ENCODE results near the gene LCP2. TPM values are rescaled to one million over a fixed set of nuclear protein-coding genes. Genes with fewer than 3 reads are reported as not detected.

The LCP2 gene
- total and polyA plus RNA-seq, 7 experiments from 2014 or later = 189 to 414 (median 295) TPM

GRCh38 chr5:170220191-170220590, 77.4 kb downstream of the LCP2 start:
- Mint-ChIP-seq H3K27me3 (peaks cover 0 to 10% (median 0%) of the 10 kb centered on the region in 5 donors), H3K9me3 (no peaks in the 10 kb centered on the region), H3K4me1 (peaks cover 0 to under 1% (median 0%) of the 10 kb centered on the region in 7 donors), H3K27ac (no peak overlapping the region), H3K36me3 (no peaks in the 10 kb centered on the region), H3K4me3 (no peak overlapping the region)
- intact Hi-C loops (cut with micrococcal nuclease) = no loop called here
- H3K36me3 ChIP-seq (ENCODE audit: control insufficient read depth in 2 of 3, insufficient read depth in 3 of 3, low read length in 3 of 3) = no peaks in the 10 kb centered on the region
- no peaks in the 10 kb centered on the region for H3K4me1 ChIP-seq (ENCODE audit: control insufficient read depth in 2 of 2, insufficient read depth in 2 of 2, low read length in 2 of 2)
- POLR2A ChIA-PET = no interaction called here
- ATAC-seq (no peak), DNase-seq (no peak)
- H3K27me3 ChIP-seq (ENCODE audit: control insufficient read depth in 2 of 2, insufficient read depth in 2 of 2, low read length in 2 of 2) = no peaks in the 10 kb centered on the region
- H3K27ac ChIP-seq (ENCODE audit: low read depth, low read length) = no peak overlapping the region
- CTCF ChIA-PET = interaction anchor here (1.5 to 11.4 kb wide), 2 partner anchors 119 to 213 kb away, joined by 3 to 177 read pairs; no protein-coding TSS in a partner anchor
- no peaks in the 10 kb centered on the region for H3K9me3 ChIP-seq (ENCODE audit: control insufficient read depth in 2 of 3, low read length in 3 of 3)
- H3K4me3 ChIP-seq (ENCODE audit: low read length) = no peak overlapping the region

GRCh38 chr5:170219615-170220014, 78.0 kb downstream of the LCP2 start:
- H3K27me3 Mint-ChIP-seq = peaks cover 0 to 10% (median 0%) of the 10 kb centered on the region in 5 donors
- Histone ChIP-seq H3K9me3 (ENCODE audit: control insufficient read depth in 2 of 3, low read length in 3 of 3) (no peaks in the 10 kb centered on the region), H3K27ac (ENCODE audit: low read depth, low read length) (no peak overlapping the region), H3K27me3 (ENCODE audit: control insufficient read depth in 2 of 2, insufficient read depth in 2 of 2, low read length in 2 of 2) (no peaks in the 10 kb centered on the region), H3K4me1 (ENCODE audit: control insufficient read depth in 2 of 2, insufficient read depth in 2 of 2, low read length in 2 of 2) (no peaks in the 10 kb centered on the region), H3K4me3 (ENCODE audit: low read length) (no peak overlapping the region), H3K36me3 (ENCODE audit: control insufficient read depth in 2 of 3, insufficient read depth in 3 of 3, low read length in 3 of 3) (no peaks in the 10 kb centered on the region)
- DNase-seq (no peak), ATAC-seq (no peak)
- no peak overlapping the region for H3K27ac Mint-ChIP-seq
- ChIA-PET POLR2A (no interaction called here), CTCF (interaction anchor here (1.5 to 11.4 kb wide), 2 partner anchors 120 to 214 kb away, joined by 3 to 177 read pairs; no protein-coding TSS in a partner anchor)
- H3K36me3 Mint-ChIP-seq = no peaks in the 10 kb centered on the region
- H3K9me3 Mint-ChIP-seq = no peaks in the 10 kb centered on the region
- no peaks in the 10 kb centered on the region for H3K4me1 Mint-ChIP-seq
- no peak overlapping the region for H3K4me3 Mint-ChIP-seq
- intact Hi-C loops (cut with micrococcal nuclease) = no loop called here

DNA sequence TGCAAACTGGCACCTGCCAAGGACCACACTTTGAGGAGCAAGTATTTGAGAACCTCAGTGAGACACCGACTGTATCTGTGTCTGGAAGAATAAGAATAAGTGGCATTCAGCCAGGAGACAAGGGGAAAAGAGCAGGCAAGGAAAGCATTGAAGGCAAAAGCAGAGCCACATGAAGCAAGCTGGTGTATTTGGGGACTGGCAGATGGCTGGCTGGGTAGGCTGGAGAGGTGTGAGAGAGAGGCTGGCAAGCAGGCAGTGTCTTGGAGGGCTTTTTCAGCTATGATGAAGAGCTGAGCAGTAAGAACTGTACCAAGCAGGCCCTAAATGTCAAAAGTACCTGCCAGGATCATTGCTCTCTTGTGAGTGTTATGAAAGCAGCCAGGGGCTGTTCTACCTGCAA, 78.9 kb downstream of the LCP2 start:
- H3K36me3 ChIP-seq (ENCODE audit: control insufficient read depth in 2 of 3, insufficient read depth in 3 of 3, low read length in 3 of 3) = no peaks in the 10 kb centered on the region
- no peak for DNase-seq
- ChIA-PET CTCF (interaction anchor here (1.5 kb wide), 1 partner anchor 215 kb away, joined by 3 read pairs; no protein-coding TSS in a partner anchor), POLR2A (no interaction called here)
- no peak overlapping the region for H3K27ac ChIP-seq (ENCODE audit: low read depth, low read length)
- intact Hi-C loops (cut with micrococcal nuclease) = no loop called here
- no peaks in the 10 kb centered on the region for H3K4me1 Mint-ChIP-seq
- no peaks in the 10 kb centered on the region for H3K9me3 ChIP-seq (ENCODE audit: control insufficient read depth in 2 of 3, low read length in 3 of 3)
- no peak overlapping the region for H3K4me3 Mint-ChIP-seq
- no peak overlapping the region for H3K27ac Mint-ChIP-seq
- H3K9me3 Mint-ChIP-seq = peaks cover 0 to 3% (median 0%) of the 10 kb centered on the region in 11 donors
- peaks cover 0 to 15% (median 0%) of the 10 kb centered on the region in 5 donors for H3K27me3 Mint-ChIP-seq
- no peak for ATAC-seq
- no peaks in the 10 kb centered on the region for H3K27me3 ChIP-seq (ENCODE audit: control insufficient read depth in 2 of 2, insufficient read depth in 2 of 2, low read length in 2 of 2)
- no peaks in the 10 kb centered on the region for H3K36me3 Mint-ChIP-seq
- H3K4me3 ChIP-seq (ENCODE audit: low read length) = no peak overlapping the region
- H3K4me1 ChIP-seq (ENCODE audit: control insufficient read depth in 2 of 2, insufficient read depth in 2 of 2, low read length in 2 of 2) = no peaks in the 10 kb centered on the region

DNA sequence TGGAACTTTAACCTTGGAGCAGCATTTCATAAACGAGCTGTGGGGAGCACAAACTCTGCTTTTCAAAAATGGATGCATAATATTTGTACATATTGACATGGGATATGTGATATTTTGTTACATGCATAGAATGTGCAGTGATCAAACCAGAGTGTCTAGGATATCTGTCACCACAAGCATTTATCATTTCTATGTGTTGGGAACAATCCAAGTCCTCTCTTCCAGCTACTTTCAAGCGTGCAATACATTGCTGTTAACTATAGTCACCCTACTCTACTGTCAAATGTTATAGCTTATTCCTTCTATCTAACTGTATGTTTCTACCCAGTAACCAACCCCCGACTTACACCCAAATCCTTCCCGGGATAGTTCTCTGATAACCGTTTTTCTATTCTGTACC, 79.7 kb downstream of the LCP2 start:
- no peaks in the 10 kb centered on the region for H3K4me1 ChIP-seq (ENCODE audit: control insufficient read depth in 2 of 2, insufficient read depth in 2 of 2, low read length in 2 of 2)
- DNase-seq (no peak), ATAC-seq (no peak)
- Mint-ChIP-seq H3K9me3 (peaks cover 0 to 3% (median 0%) of the 10 kb centered on the region in 11 donors), H3K27me3 (peaks cover 0 to 20% (median 0%) of the 10 kb centered on the region in 5 donors), H3K36me3 (no peaks in the 10 kb centered on the region), H3K4me1 (no peaks in the 10 kb centered on the region), H3K4me3 (no peak overlapping the region), H3K27ac (no peak overlapping the region)
- intact Hi-C loops (cut with micrococcal nuclease) = no loop called here
- no peaks in the 10 kb centered on the region for H3K36me3 ChIP-seq (ENCODE audit: control insufficient read depth in 2 of 3, insufficient read depth in 3 of 3, low read length in 3 of 3)
- no peak overlapping the region for H3K4me3 ChIP-seq (ENCODE audit: low read length)
- no peaks in the 10 kb centered on the region for H3K27me3 ChIP-seq (ENCODE audit: control insufficient read depth in 2 of 2, insufficient read depth in 2 of 2, low read length in 2 of 2)
- H3K27ac ChIP-seq (ENCODE audit: low read depth, low read length) = no peak overlapping the region
- CTCF ChIA-PET = interaction anchor here (0.9 to 1.4 kb wide), 3 partner anchors 8 to 154 kb away, joined by 3 to 4 read pairs (median 3); no protein-coding TSS in a partner anchor
- POLR2A ChIA-PET = no interaction called here
- no peaks in the 10 kb centered on the region for H3K9me3 ChIP-seq (ENCODE audit: control insufficient read depth in 2 of 3, low read length in 3 of 3)

DNA sequence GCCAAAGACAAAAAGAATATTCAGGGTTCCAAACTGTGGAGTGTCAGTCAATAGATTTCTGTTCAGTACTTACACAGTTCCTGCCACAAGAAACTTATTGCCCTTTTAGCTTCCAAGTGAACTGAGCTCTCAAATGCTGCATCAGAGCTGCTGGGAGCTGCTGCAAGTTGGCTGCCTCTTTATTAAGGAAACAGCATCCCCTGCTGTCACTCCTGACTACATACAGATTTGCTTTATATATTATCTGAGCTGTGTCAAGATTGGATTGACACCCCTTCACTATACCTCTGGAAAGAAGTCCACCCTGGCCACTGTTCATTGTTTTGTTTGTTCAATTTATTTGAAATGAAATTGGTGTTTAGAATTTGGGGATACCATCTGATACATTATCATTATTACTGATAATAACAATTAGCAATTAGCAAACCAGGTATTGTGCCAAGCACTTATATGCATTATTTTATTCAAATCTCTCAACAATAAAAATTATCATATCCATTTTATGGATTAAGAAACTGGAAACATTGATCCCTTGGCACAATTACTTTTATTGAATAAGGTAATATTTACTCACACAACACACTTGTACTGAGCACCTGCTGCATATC, 81.2 kb downstream of the LCP2 start:
- no peak overlapping the region for H3K4me3 Mint-ChIP-seq
- Histone ChIP-seq H3K4me3 (ENCODE audit: low read length) (no peak overlapping the region), H3K27ac (ENCODE audit: low read depth, low read length) (no peak overlapping the region), H3K4me1 (ENCODE audit: control insufficient read depth in 2 of 2, insufficient read depth in 2 of 2, low read length in 2 of 2) (no peaks in the 10 kb centered on the region), H3K9me3 (ENCODE audit: control insufficient read depth in 2 of 3, low read length in 3 of 3) (no peaks in the 10 kb centered on the region), H3K27me3 (ENCODE audit: control insufficient read depth in 2 of 2, insufficient read depth in 2 of 2, low read length in 2 of 2) (no peaks in the 10 kb centered on the region), H3K36me3 (ENCODE audit: control insufficient read depth in 2 of 3, insufficient read depth in 3 of 3, low read length in 3 of 3) (no peaks in the 10 kb centered on the region)
- CTCF ChIA-PET = interaction anchor here (1.1 to 1.4 kb wide), 2 partner anchors 75 to 155 kb away, joined by 3 read pairs; no protein-coding TSS in a partner anchor
- no peak for ATAC-seq
- H3K27me3 Mint-ChIP-seq = peaks cover 0 to 34% (median 0%) of the 10 kb centered on the region in 5 donors
- intact Hi-C loops (cut with micrococcal nuclease) = loop anchor here in 1 of 2 donors (1.0 kb wide), 1 partner anchor 116 kb away; no protein-coding TSS in a partner anchor
- DNase-seq = peak in 1 of 9 donors; percentile 26
- H3K9me3 Mint-ChIP-seq = peaks cover 0 to 3% (median 0%) of the 10 kb centered on the region in 11 donors
- H3K27ac Mint-ChIP-seq = no peak overlapping the region
- H3K36me3 Mint-ChIP-seq = no peaks in the 10 kb centered on the region
- no peaks in the 10 kb centered on the region for H3K4me1 Mint-ChIP-seq
- POLR2A ChIA-PET = no interaction called here

- Histone ChIP-seq H3K9me3 (ENCODE audit: control insufficient read depth in 2 of 3, low read length in 3 of 3) (no peaks in the 10 kb centered on the region), H3K27me3 (ENCODE audit: control insufficient read depth in 2 of 2, insufficient read depth in 2 of 2, low read length in 2 of 2) (no peaks in the 10 kb centered on the region), H3K4me1 (ENCODE audit: control insufficient read depth in 2 of 2, insufficient read depth in 2 of 2, low read length in 2 of 2) (no peaks in the 10 kb centered on the region), H3K27ac (ENCODE audit: low read depth, low read length) (no peak overlapping the region), H3K36me3 (ENCODE audit: control insufficient read depth in 2 of 3, insufficient read depth in 3 of 3, low read length in 3 of 3) (no peaks in the 10 kb centered on the region), H3K4me3 (ENCODE audit: low read length) (no peak overlapping the region)
- CTCF ChIA-PET = no interaction called here
- ATAC-seq (no peak), DNase-seq (no peak)
- intact Hi-C loops (cut with micrococcal nuclease) = no loop called here
- H3K9me3 Mint-ChIP-seq = peaks cover 0 to 10% (median 3%) of the 10 kb centered on the region in 11 donors
- H3K36me3 Mint-ChIP-seq = peaks cover 0 to 4% (median 0%) of the 10 kb centered on the region in 5 donors
- no peak overlapping the region for H3K27ac Mint-ChIP-seq
- H3K4me3 Mint-ChIP-seq = no peak overlapping the region
- no peaks in the 10 kb centered on the region for H3K4me1 Mint-ChIP-seq
- H3K27me3 Mint-ChIP-seq = peaks cover 0 to 63% (median 11%) of the 10 kb centered on the region in 5 donors
- POLR2A ChIA-PET = no interaction called here
Observed at GRCh38 chr5:170211575-170212334, 85.8 kb downstream of the LCP2 start.
